Ishikawa (cell line): Measurements from ENCODE around the gene MAGI2.

Source experiments
- CEBPB ChIP-seq: IDR thresholded peaks from 2 replicates; pipeline ENCODE4 v1.6.1; 2012
- CREB1 ChIP-seq: IDR thresholded peaks from 2 replicates; pipeline ENCODE4 v1.6.1; 2012; ENCODE audit warnings: low read depth
- EGR1 ChIP-seq: IDR thresholded peaks from 2 replicates; pipeline ENCODE4 v1.6.1; 2012
- EP300 ChIP-seq: IDR thresholded peaks from 2 replicates; pipeline ENCODE4 v1.6.1; 2012; ENCODE audit warnings: borderline replicate concordance
- FOXM1 ChIP-seq: IDR thresholded peaks from 2 replicates; pipeline ENCODE4 v1.6.1; 2012; ENCODE audit warnings: low read depth, borderline replicate concordance
- NFIC ChIP-seq: IDR thresholded peaks from 2 replicates; pipeline ENCODE4 v1.6.1; 2012
- RAD21 ChIP-seq: IDR thresholded peaks from 2 replicates; pipeline ENCODE4 v1.6.1; 2012; ENCODE audit warnings: low read depth
- REST ChIP-seq: IDR thresholded peaks from 2 replicates; pipeline ENCODE4 v1.6.1; 2012; ENCODE audit warnings: low read depth, mild to moderate bottlenecking
- TAF1 ChIP-seq: IDR thresholded peaks from 2 replicates; pipeline ENCODE4 v1.6.1; 2012; ENCODE audit warnings: low read depth, mild to moderate bottlenecking
- TCF12 ChIP-seq: IDR thresholded peaks from 2 replicates; pipeline ENCODE4 v1.6.1; 2012; ENCODE audit warnings: low read depth
- TEAD4 ChIP-seq: IDR thresholded peaks from 2 replicates; pipeline ENCODE4 v1.6.1; 2012
- USF1 ChIP-seq: IDR thresholded peaks from 2 replicates; pipeline ENCODE4 v1.6.1; 2012
- YY1 ChIP-seq: IDR thresholded peaks from 2 replicates; pipeline ENCODE4 v1.6.1; 2012; ENCODE audit warnings: low read depth
- ZBTB7A ChIP-seq: IDR thresholded peaks from 2 replicates; pipeline ENCODE4 v1.6.1; 2012; ENCODE audit warnings: low read depth
- TF ChIP-seq, protein P1 (sequence below): IDR thresholded peaks from 2 replicates; pipeline ENCODE4 v1.6.1; 2012

The MAGI2 gene

GRCh38 chr7:79465551-79465950 is 12.1 kb upstream of the MAGI2 start:
- TF ChIP-seq TCF12 (no peak), CEBPB (no peak), RAD21 (no peak), REST (no peak), YY1 (no peak), FOXM1 (no peak), TEAD4 (no peak), EGR1 (no peak), ZBTB7A (no peak), TAF1 (no peak), CREB1 (no peak)
- TF ChIP-seq, protein P1, sequence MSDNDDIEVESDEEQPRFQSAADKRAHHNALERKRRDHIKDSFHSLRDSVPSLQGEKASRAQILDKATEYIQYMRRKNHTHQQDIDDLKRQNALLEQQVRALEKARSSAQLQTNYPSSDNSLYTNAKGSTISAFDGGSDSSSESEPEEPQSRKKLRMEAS = no peak

GRCh38 chr7:79464051-79464450 is 10.6 kb upstream of the MAGI2 start:
- TF ChIP-seq RAD21 = no peak
- TF ChIP-seq FOXM1 = no peak
- no peak for TF ChIP-seq EGR1
- TF ChIP-seq, protein P1 = no peak
- TF ChIP-seq YY1 = no peak
- no peak for TF ChIP-seq NFIC
- TF ChIP-seq TAF1 = no peak
- no peak for TF ChIP-seq USF1
- TF ChIP-seq ZBTB7A = no peak
- no peak for TF ChIP-seq TCF12
- no peak for TF ChIP-seq EP300

DNA sequence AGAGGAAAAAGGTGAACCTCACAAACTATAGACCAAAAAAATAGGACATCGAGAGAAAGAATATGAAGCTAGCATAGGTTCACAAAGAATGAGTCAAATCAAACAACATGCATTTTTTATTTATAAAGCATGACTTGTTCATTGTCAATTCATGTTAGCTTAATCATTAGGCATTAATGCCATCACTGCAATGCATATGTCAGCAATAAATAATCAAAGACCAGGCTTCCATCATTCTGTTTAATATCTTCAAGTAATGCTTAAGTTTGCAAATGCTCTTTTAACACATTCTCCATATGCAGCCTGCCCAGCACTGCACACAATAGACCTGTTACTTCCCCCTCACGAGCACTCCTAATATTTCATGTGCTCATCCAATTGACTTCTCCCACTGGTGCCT is 8.9 kb upstream of the MAGI2 start:
- TF ChIP-seq TEAD4 (no peak), FOXM1 (no peak)

DNA sequence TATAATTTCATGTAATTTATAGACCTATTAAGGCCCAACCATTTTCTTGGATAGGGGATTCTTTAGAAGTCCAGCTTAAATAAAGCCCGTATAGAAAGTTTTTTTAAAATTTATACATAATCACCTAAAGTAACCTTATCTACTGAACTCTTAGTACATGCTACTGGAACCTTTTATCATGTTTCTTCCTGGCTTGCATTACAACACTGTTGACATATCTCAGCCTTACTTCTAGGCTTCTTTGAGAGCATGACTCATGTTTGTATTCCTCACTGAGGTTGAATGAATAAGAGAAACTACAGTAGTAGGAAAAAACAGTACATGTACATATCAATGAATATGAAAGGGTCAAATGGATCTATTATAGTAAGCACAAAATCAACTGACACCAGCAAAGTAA is 8.2 kb upstream of the MAGI2 start:
- TF ChIP-seq USF1 = no peak
- TF ChIP-seq FOXM1 = no peak
- no peak for TF ChIP-seq CREB1

DNA sequence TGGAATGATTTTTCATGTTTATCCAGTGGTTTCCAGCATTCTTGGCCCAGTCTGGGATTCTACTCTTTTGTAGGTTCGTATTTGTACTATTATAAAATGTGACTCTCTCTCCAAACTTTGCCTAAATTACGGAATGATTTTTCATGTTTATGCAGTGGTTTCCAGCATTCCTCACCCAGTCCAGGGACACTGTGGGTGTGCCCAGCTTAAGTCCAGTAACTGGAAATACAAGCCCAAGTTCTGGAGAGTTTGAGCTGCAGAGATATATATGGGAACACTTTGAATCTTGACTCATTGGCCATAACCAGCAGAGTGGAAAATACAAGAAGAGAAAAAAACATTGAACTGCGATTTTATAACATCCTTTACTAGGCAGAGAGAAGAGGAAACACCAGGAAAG is 5.9 kb upstream of the MAGI2 start:
- TF ChIP-seq YY1 = no peak
- TF ChIP-seq CEBPB = no peak
- no peak for TF ChIP-seq EP300
- no peak for TF ChIP-seq NFIC
- no peak for TF ChIP-seq TCF12
- no peak for TF ChIP-seq REST
- TF ChIP-seq, protein P1 = no peak
- TF ChIP-seq RAD21 = no peak
- TF ChIP-seq CREB1 = no peak
- no peak for TF ChIP-seq EGR1
- no peak for TF ChIP-seq USF1
- no peak for TF ChIP-seq ZBTB7A
- TF ChIP-seq FOXM1 = no peak
- no peak for TF ChIP-seq TEAD4
- no peak for TF ChIP-seq TAF1

GRCh38 chr7:79458796-79459195 is 5.3 kb upstream of the MAGI2 start:
- TF ChIP-seq TCF12 (no peak), TEAD4 (no peak), EP300 (no peak), REST (no peak), ZBTB7A (no peak), YY1 (no peak), USF1 (no peak), TAF1 (no peak), CREB1 (no peak), EGR1 (no peak), RAD21 (no peak), NFIC (no peak), FOXM1 (no peak), CEBPB (no peak)
- TF ChIP-seq, protein P1 = no peak
